Stimulated activated CD8-positive, alpha-beta memory T cell treated with anti-CD3 and anti-CD28 coated beads, Interleukin-15, amount 100 ng/mL, for 24 hours (primary cell): ENCODE results near the gene GALNT6.

Source experiments
- DNase-seq: peaks from one replicate; pipeline ENCODE4 v3.0.0-alpha.2; 2020; ENCODE audit warnings: low read depth

Gene GALNT6

GRCh38 chr12:51404627-51405026 is 13.4 kb upstream of the GALNT6 start:
- no peak for DNase-seq

GRCh38 chr12:51403681-51404136 is 12.5 kb upstream of the GALNT6 start:
- DNase-seq, result no peak

GRCh38 chr12:51403159-51403558 is 12.0 kb upstream of the GALNT6 start:
- DNase-seq, result no peak

GRCh38 chr12:51401900-51402299 is 10.7 kb upstream of the GALNT6 start:
- DNase-seq, result no peak

- DNase-seq, result no peak
Observed at GRCh38 chr12:51401486-51401885, 10.3 kb upstream of the GALNT6 start.

- no peak for DNase-seq
Observed at GRCh38 chr12:51401020-51401419, 9.8 kb upstream of the GALNT6 start.

GRCh38 chr12:51399891-51400290 is 8.7 kb upstream of the GALNT6 start:
- DNase-seq, result no peak

GRCh38 chr12:51397670-51398069 is 6.5 kb upstream of the GALNT6 start:
- no peak for DNase-seq

- DNase-seq, result no peak
Observed at GRCh38 chr12:51395283-51396230, 4.4 kb upstream of the GALNT6 start.

- no peak for DNase-seq
Observed at GRCh38 chr12:51393676-51394545, 2.7 kb upstream of the GALNT6 start.

- DNase-seq, result no peak
Observed at GRCh38 chr12:51392556-51393237, 1.5 kb upstream of the GALNT6 start.

GRCh38 chr12:51390891-51391282 is 319 bp downstream of the GALNT6 start:
- no peak for DNase-seq

GRCh38 chr12:51390457-51390856 is 749 bp downstream of the GALNT6 start:
- no peak for DNase-seq

GRCh38 chr12:51389302-51389999 is 1.8 kb downstream of the GALNT6 start:
- no peak for DNase-seq

- DNase-seq, result no peak
Observed at GRCh38 chr12:51388846-51389245, 2.4 kb downstream of the GALNT6 start.

GRCh38 chr12:51388069-51388799 is 3.0 kb downstream of the GALNT6 start:
- DNase-seq, result no peak

GRCh38 chr12:51386351-51386750 is 4.9 kb downstream of the GALNT6 start:
- no peak for DNase-seq

GRCh38 chr12:51383269-51383905 is 7.8 kb downstream of the GALNT6 start:
- no peak for DNase-seq

GRCh38 chr12:51382173-51382572 is 9.0 kb downstream of the GALNT6 start:
- no peak for DNase-seq
